D721Med (cell line): ENCODE data around the gene L3MBTL1.

Experiments used
- DNase-seq: peaks from one replicate; pipeline ENCODE4 v3.0.0; 2011; ENCODE audit warnings: low spot score; ENCODE audit not compliant: insufficient read length
- FAIRE-seq: peaks from 2 replicates; lab custom pipeline; 2011; peaks lifted over from hg19 to GRCh38; lab: Jason Lieb, UNC
- TF ChIP-seq, protein P1 (sequence below): IDR thresholded peaks from 2 replicates; pipeline ENCODE4 v1.5.1; 2012; ENCODE audit warnings: mild to moderate bottlenecking, control low read depth; ENCODE audit not compliant: insufficient read depth; ENCODE audit errors: missing control alignments

L3MBTL1 gene

DNA sequence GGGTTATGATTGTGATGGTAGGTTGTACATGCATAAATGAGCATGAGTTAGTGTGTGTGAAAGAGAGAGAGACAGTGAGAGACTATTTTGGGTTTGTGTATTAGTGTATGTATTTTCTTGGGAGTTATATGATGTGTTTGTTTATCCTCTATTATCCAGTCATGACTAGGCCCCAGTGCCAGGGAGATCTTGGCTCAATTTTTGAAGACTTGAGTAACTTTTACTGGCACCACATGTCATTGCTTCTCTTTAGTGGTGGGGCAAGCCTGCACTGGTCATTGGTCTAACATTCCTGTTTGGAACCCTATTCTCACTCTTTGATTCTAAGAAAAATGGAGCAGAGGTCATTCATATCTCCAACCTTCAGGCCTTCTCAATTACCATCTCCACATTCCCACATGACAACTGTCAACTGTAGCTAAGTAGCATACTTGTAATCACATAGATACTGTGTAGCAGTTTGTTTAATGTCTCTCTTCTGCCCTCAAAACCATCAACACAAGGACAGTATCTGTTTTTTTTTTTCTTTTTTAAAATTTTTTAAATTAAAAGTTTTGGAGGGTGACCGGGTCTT lies 8.8 kb downstream of the L3MBTL1 start:
- TF ChIP-seq, protein P1, sequence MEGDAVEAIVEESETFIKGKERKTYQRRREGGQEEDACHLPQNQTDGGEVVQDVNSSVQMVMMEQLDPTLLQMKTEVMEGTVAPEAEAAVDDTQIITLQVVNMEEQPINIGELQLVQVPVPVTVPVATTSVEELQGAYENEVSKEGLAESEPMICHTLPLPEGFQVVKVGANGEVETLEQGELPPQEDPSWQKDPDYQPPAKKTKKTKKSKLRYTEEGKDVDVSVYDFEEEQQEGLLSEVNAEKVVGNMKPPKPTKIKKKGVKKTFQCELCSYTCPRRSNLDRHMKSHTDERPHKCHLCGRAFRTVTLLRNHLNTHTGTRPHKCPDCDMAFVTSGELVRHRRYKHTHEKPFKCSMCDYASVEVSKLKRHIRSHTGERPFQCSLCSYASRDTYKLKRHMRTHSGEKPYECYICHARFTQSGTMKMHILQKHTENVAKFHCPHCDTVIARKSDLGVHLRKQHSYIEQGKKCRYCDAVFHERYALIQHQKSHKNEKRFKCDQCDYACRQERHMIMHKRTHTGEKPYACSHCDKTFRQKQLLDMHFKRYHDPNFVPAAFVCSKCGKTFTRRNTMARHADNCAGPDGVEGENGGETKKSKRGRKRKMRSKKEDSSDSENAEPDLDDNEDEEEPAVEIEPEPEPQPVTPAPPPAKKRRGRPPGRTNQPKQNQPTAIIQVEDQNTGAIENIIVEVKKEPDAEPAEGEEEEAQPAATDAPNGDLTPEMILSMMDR, result no peak
- FAIRE-seq (no peak), DNase-seq (no peak)

DNA sequence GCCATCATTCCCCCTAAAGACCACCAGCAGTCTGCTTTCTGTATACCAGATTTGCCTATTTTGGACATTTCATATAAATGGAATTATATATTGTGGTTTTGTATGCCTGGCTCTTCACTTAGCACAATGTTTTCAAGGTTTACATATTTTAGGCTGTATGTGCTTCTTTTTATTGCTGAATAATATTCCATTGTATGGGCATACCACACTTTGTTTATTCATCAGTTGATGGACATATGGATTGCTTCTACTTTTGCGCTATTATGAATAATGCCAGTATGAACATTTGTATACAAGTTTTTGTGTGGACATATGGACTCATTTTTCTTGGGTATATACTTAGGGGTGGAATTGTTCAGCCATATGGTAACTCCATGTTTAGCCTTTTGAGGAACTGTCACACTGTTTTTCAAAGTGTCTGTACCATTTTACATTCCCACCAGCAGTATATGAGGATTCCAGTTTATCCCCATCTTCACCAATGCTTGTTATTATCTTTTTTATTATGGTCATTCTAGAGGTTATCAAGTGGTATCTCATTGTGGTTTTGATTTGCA lies 12.7 kb downstream of the L3MBTL1 start:
- no peak for DNase-seq
- FAIRE-seq, result no peak
- TF ChIP-seq, protein P1, result no peak

DNA sequence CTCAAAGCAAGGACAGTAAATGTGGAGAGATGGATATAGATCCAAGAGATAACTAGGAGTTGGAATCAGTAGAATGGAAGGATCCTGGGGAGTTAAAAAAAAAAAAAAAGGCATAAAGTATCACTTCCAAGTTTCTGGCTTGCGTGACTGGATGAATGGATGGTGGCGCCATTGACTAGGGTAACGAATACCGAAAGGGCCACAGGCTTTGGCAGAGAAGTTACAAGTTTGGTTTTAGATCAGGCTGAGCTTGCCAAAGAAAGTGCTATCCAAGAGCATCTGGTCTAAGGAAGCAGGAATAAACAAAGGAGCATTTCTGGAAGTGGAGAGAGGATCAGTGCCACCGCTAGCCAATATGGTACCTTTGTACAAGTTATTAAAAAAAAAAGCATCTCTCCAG lies 17.5 kb downstream of the L3MBTL1 start:
- DNase-seq (no peak), FAIRE-seq (no peak)
- TF ChIP-seq, protein P1, result no peak

DNA sequence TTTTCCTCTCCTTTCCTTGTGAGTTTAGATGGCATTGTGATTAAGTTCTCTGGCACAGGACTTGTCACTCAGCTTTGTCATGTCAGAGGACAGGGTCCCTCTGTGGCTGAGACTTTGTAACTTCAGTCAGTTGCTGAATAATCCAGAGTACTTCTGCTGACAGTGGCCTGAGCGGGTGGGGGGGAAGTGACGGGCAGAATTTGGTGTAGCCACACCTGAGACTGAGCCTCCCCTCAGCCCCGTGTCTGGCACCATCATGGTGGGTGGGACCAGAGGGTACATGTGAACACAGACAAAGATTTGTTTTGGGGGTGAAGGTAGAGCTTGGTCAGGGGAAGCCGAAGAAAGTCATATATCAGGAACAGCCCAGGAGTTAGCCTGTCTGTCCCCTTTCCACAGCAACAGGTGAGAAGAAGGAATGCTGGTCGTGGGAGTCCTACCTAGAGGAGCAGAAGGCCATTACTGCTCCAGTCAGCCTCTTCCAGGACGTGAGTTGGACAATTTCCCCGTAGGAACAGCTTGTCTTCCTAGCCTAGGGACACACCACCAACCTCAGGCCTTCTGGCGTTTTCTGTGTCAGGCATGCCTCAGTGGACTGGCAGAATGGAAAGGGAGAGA lies 20.9 kb downstream of the L3MBTL1 start:
- TF ChIP-seq, protein P1, result no peak
- no peak for FAIRE-seq

DNA sequence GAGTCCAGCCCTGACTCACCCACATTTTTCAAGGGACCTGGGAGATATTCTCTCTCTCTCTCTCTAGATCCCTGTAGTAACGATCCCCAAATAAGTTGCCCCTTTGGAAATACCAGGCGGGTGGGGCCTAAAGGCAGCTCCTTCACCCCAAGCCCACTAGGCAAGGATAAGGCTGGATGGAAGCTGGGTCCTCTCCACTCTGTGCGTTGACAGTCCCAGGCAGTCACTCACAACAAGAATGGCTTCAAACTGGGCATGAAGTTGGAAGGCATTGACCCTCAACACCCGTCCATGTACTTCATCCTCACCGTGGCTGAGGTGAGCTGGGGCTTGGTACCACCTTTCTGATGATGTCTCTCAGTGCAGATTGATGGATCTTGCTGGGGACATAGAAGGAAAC lies 21.6 kb downstream of the L3MBTL1 start:
- no peak for FAIRE-seq
- TF ChIP-seq, protein P1, result no peak

More for the DNA sequence above, 20.9 kb downstream of the L3MBTL1 start:
- no peak for DNase-seq

DNA sequence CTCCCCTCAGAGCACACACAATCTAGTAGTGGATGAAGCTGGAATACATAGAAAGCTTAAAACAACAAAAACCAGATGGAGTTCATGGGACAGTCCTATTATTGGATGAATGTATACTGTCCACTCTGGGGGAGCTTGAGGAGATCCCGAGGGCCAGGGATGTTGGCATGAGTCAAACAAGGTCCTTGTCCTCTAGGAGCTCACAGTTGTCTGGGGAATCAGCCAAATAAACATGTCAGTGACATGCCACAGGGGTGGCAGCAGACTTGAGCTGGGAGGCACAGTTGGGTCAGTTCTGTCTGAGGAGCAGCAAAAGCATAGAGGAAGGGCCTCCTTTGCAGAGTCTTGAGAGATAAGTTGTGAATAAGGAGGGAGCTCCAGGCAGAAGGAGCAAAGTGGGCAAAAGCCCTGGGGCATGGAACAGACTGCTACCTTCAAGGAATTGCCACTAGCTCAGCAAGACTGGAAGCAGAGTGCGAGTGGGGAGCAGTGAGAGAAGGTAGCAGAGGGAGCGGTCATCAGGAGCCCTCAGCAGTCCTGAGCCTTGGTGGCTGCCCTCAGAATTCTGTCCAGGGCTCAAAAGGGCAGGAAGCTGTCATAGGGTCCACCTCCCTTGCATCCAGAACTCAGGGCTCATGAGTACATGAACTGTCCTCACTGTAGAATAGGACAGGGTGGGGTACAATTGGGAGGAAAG lies 22.1 kb downstream of the L3MBTL1 start:
- FAIRE-seq (no peak), DNase-seq (no peak)
- TF ChIP-seq, protein P1, result no peak

More for the DNA sequence above, 21.6 kb downstream of the L3MBTL1 start:
- DNase-seq, result no peak
